Measurements from ENCODE around the gene IFNL4. TPM values are rescaled to one million over a fixed set of nuclear protein-coding genes. Genes with fewer than 3 reads are reported as not detected.

IFNL4 gene
- not detected in 2 replicates for total RNA-seq (2014; rRNA removed; shearing (Covaris generic))
- polyA plus RNA-seq (2016; fragmentation: Nextera tagmentation; extraction: Ambion mirVana): not detected in 2 replicates

- no peak for TF ChIP-seq EZH2phosphoT487 (IDR thresholded peaks at IDR 0.05; ENCODE audit: insufficient read depth, low read depth)
- TF ChIP-seq EZH2 (IDR thresholded peaks at IDR 0.05; ENCODE audit: insufficient read depth, poor library complexity, severe bottlenecking): no peak
- H3K4me1 ChIP-seq (ENCODE audit: insufficient read depth): no peaks in the 10 kb centered on the region
- H3K9ac ChIP-seq: no peak within 1 kb of the TSS
- H3K9me2 ChIP-seq (ENCODE audit: insufficient read depth): no peaks in the 10 kb centered on the region
- H3K27me3 ChIP-seq (replicated peaks; ENCODE audit: insufficient read depth): peaks cover 52% of the 10 kb centered on the region
- H3F3A ChIP-seq (ENCODE audit: insufficient read depth): no peaks in the 10 kb centered on the region
- in situ Hi-C loops (cut with MboI): no loop called here
- H3K9me3 ChIP-seq (ENCODE audit: low read depth): no peaks in the 10 kb centered on the region
- no peaks in the 10 kb centered on the region for H3K79me2 ChIP-seq (ENCODE audit: insufficient read depth)
- no peaks in the 10 kb centered on the region for H3K36me3 ChIP-seq (ENCODE audit: low read depth)
- no peak within 1 kb of the TSS for H3K27ac ChIP-seq
- H3K4me3 ChIP-seq: no peak within 1 kb of the TSS
- no peak within 1 kb of the TSS for H3K4me2 ChIP-seq (ENCODE audit: unreplicated experiment)
- H2AFZ ChIP-seq: peak within 1 kb of the TSS; percentile 66; the same call in 1 of the 2 replicates
- 56 to 66% methylated on average over 13 of the region's 13 CpGs for WGBS, 2 experiments (ENCODE audit: low coverage in 1 of 2, low lambda C conversion rate in 2 of 2, missing lambda C conversion rate in 2 of 2)
- no peaks in the 10 kb centered on the region for H4K20me1 ChIP-seq (ENCODE audit: insufficient read depth)
- no peak for DNase-seq
Measured at GRCh38 chr19:39248806-39249205, at the start of gene IFNL4. IFNL4 (minus strand) TSS chr19:39248856.

- Histone ChIP-seq H2AFZ (no peak overlapping the region), H3K36me3 (ENCODE audit: low read depth) (no peaks in the 10 kb centered on the region), H4K20me1 (ENCODE audit: insufficient read depth) (no peaks in the 10 kb centered on the region), H3K4me2 (ENCODE audit: unreplicated experiment) (no peak overlapping the region), H3K9me2 (ENCODE audit: insufficient read depth) (no peaks in the 10 kb centered on the region), H3K79me2 (ENCODE audit: insufficient read depth) (no peaks in the 10 kb centered on the region), H3K4me1 (ENCODE audit: insufficient read depth) (no peaks in the 10 kb centered on the region), H3K9me3 (ENCODE audit: low read depth) (no peaks in the 10 kb centered on the region), H3F3A (ENCODE audit: insufficient read depth) (no peaks in the 10 kb centered on the region), H3K9ac (no peak overlapping the region), H3K4me3 (no peak overlapping the region), H3K27me3 (replicated peaks; ENCODE audit: insufficient read depth) (peaks cover 32% of the 10 kb centered on the region), H3K27ac (no peak overlapping the region)
- in situ Hi-C loops (cut with MboI): no loop called here
- 41 to 47% methylated on average over 16 of the region's 17 CpGs for WGBS, 2 experiments (ENCODE audit: low coverage in 1 of 2, low lambda C conversion rate in 2 of 2, missing lambda C conversion rate in 2 of 2)
- no peak for TF ChIP-seq EZH2 (IDR thresholded peaks at IDR 0.05; ENCODE audit: insufficient read depth, poor library complexity, severe bottlenecking)
- TF ChIP-seq EZH2phosphoT487 (IDR thresholded peaks at IDR 0.05; ENCODE audit: insufficient read depth, low read depth): no peak
- no peak for DNase-seq
Measured at GRCh38 chr19:39297931-39298634, 49.4 kb upstream of the IFNL4 start.

- no peak overlapping the region for H3K4me2 ChIP-seq (ENCODE audit: unreplicated experiment)
- H3F3A ChIP-seq (ENCODE audit: insufficient read depth): no peaks in the 10 kb centered on the region
- H4K20me1 ChIP-seq (ENCODE audit: insufficient read depth): no peaks in the 10 kb centered on the region
- no peak overlapping the region for H3K27ac ChIP-seq
- no peaks in the 10 kb centered on the region for H3K36me3 ChIP-seq (ENCODE audit: low read depth)
- H3K9ac ChIP-seq: no peak overlapping the region
- H3K27me3 ChIP-seq (replicated peaks; ENCODE audit: insufficient read depth): peaks cover 28% of the 10 kb centered on the region
- DNase-seq: no peak
- H3K79me2 ChIP-seq (ENCODE audit: insufficient read depth): no peaks in the 10 kb centered on the region
- no peaks in the 10 kb centered on the region for H3K9me2 ChIP-seq (ENCODE audit: insufficient read depth)
- no peak overlapping the region for H3K4me3 ChIP-seq
- TF ChIP-seq EZH2phosphoT487 (IDR thresholded peaks at IDR 0.05; ENCODE audit: insufficient read depth, low read depth): no peak
- TF ChIP-seq EZH2 (IDR thresholded peaks at IDR 0.05; ENCODE audit: insufficient read depth, poor library complexity, severe bottlenecking): no peak
- H2AFZ ChIP-seq: no peak overlapping the region
- 26 to 52% methylated on average over 4 of the region's 4 CpGs for WGBS, 2 experiments (ENCODE audit: low coverage in 1 of 2, low lambda C conversion rate in 2 of 2, missing lambda C conversion rate in 2 of 2)
- no peaks in the 10 kb centered on the region for H3K9me3 ChIP-seq (ENCODE audit: low read depth)
- no peaks in the 10 kb centered on the region for H3K4me1 ChIP-seq (ENCODE audit: insufficient read depth)
- in situ Hi-C loops (cut with MboI): no loop called here
Measured at GRCh38 chr19:39296906-39297305, 48.2 kb upstream of the IFNL4 start.

- H3K79me2 ChIP-seq (ENCODE audit: insufficient read depth): no peaks in the 10 kb centered on the region
- H2AFZ ChIP-seq: no peak within 1 kb of the TSS
- H3K4me2 ChIP-seq (ENCODE audit: unreplicated experiment): no peak within 1 kb of the TSS
- peaks cover 23% of the 10 kb centered on the region for H3K27me3 ChIP-seq (replicated peaks; ENCODE audit: insufficient read depth)
- no peaks in the 10 kb centered on the region for H3K9me2 ChIP-seq (ENCODE audit: insufficient read depth)
- 53 to 58% methylated on average over 11 of the region's 11 CpGs for WGBS, 2 experiments (ENCODE audit: low coverage in 1 of 2, low lambda C conversion rate in 2 of 2, missing lambda C conversion rate in 2 of 2)
- no peaks in the 10 kb centered on the region for H4K20me1 ChIP-seq (ENCODE audit: insufficient read depth)
- no peaks in the 10 kb centered on the region for H3F3A ChIP-seq (ENCODE audit: insufficient read depth)
- in situ Hi-C loops (cut with MboI): no loop called here
- H3K4me3 ChIP-seq: no peak within 1 kb of the TSS
- no peak within 1 kb of the TSS for H3K27ac ChIP-seq
- no peak for DNase-seq
- TF ChIP-seq EZH2 (IDR thresholded peaks at IDR 0.05; ENCODE audit: insufficient read depth, poor library complexity, severe bottlenecking) (no peak), EZH2phosphoT487 (IDR thresholded peaks at IDR 0.05; ENCODE audit: insufficient read depth, low read depth) (no peak)
- no peaks in the 10 kb centered on the region for H3K4me1 ChIP-seq (ENCODE audit: insufficient read depth)
- no peak within 1 kb of the TSS for H3K9ac ChIP-seq
- H3K9me3 ChIP-seq (ENCODE audit: low read depth): no peaks in the 10 kb centered on the region
- no peaks in the 10 kb centered on the region for H3K36me3 ChIP-seq (ENCODE audit: low read depth)
Measured at GRCh38 chr19:39296055-39296645, 47.5 kb upstream of the IFNL4 start, which contains the start of gene IFNL1. IFNL1 (plus strand) TSS chr19:39296407; CDS start chr19:39296422, 15 bp downstream.

Measured in GM23248 (cell line).